ENCODE data around the gene VPS13C. TPM values are rescaled to one million over a fixed set of nuclear protein-coding genes. Genes with fewer than 3 reads are reported as not detected.

VPS13C gene
- total RNA-seq, 1 donor: 94.6 TPM

DNA sequence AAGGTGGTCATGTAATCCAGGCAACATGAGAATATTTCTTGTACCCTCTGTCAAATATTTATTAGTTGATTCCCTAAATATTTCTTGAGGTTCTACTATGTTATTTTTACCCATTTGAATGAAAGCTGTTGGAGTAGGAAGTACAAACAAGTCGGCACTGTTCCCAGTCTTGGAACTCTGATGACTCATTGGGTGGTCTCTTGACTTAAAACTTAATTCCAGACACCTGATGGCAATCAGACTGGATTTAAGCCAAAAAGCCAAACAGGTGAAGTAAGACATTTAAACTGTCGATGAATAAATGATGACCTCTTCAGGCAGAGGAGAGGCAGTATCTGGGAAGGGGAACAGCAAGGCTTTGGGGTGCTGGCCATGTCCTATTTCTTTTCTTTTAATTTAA, 29.4 kb upstream of the VPS13C start:
- TF ChIP-seq, protein P1, sequence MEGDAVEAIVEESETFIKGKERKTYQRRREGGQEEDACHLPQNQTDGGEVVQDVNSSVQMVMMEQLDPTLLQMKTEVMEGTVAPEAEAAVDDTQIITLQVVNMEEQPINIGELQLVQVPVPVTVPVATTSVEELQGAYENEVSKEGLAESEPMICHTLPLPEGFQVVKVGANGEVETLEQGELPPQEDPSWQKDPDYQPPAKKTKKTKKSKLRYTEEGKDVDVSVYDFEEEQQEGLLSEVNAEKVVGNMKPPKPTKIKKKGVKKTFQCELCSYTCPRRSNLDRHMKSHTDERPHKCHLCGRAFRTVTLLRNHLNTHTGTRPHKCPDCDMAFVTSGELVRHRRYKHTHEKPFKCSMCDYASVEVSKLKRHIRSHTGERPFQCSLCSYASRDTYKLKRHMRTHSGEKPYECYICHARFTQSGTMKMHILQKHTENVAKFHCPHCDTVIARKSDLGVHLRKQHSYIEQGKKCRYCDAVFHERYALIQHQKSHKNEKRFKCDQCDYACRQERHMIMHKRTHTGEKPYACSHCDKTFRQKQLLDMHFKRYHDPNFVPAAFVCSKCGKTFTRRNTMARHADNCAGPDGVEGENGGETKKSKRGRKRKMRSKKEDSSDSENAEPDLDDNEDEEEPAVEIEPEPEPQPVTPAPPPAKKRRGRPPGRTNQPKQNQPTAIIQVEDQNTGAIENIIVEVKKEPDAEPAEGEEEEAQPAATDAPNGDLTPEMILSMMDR (IDR thresholded peaks at IDR 0.05; ENCODE audit: insufficient read depth, low read depth, low read length): no peak
- no peak for DNase-seq (ENCODE audit: low read depth)
- H3K4me3 ChIP-seq (ENCODE audit: low read depth, low read length): no peak overlapping the region

DNA sequence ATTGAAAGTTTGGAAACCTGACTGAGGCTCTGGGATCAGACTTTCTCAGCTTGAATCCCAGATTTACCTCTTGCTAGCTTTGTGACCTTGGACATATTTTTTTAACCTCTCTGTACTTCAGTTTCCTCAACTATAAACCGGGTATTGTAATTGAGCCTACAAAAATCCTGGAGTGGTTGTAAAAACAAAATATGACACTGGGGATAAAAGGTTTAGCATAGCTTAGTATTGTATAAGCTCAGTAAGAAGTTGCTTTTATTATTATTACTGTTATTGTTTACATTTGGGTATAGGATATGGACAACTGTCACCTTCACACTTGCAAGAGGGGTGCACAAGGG, 28.1 kb upstream of the VPS13C start:
- TF ChIP-seq, protein P1 (IDR thresholded peaks at IDR 0.05; ENCODE audit: insufficient read depth, low read depth, low read length): no peak
- H3K4me3 ChIP-seq (ENCODE audit: low read depth, low read length): no peak overlapping the region
- no peak for DNase-seq (ENCODE audit: low read depth)

DNA sequence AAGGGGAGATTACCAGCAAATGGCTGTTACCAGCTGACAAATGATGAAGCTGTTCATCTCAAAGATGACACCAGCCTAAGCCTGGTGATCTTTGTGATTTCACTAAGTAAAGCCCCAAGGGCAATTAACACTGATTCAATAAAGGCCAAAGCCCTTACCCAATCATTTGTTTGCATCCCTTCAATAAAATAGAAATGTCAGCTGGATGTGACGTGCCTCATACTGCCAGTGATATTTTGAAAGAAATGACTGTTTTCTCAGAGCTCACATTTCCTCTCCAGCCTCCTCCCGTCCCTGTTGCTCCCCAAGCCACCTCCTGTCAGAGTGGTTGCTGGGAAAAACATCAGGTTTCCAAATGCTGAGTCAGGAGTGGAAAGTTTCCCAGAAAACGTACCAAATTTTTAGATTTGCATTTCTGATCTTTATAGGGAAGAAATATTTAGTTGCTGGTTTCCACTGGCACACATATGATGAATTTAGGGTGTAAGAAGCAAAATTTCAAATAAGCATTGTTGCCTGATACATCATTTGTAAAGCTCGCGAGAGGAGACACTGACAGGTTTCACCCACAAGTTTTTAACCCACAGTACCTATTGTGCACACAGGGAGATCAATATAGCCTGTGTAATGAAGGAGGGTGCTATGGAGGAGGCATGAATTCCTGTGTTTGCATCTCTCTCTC, 27.6 kb upstream of the VPS13C start:
- TF ChIP-seq, protein P1 (IDR thresholded peaks at IDR 0.05; ENCODE audit: insufficient read depth, low read depth, low read length): no peak
- peak; percentile 53 for DNase-seq (ENCODE audit: low read depth)
- H3K4me3 ChIP-seq (ENCODE audit: low read depth, low read length): no peak overlapping the region

DNA sequence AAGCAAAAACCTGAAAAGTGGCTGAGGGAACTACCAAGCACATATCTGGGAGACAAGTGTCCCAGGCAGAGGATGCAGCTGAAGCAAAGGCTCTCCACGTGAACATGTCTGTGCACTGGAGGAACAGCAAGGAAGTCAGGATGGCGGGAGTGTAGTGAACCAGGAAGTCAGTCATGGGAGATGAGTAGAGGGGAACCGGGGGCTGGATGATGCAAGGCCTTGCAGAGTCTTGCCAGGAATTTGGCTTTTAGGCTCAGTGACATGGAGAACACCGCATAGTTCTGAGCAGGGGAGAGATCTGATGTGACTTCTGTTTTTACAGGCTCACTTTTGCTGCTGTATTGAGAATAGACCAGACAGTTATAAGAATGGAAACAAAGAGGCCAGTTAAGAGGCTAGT, 25.5 kb upstream of the VPS13C start:
- TF ChIP-seq, protein P1 (IDR thresholded peaks at IDR 0.05; ENCODE audit: insufficient read depth, low read depth, low read length): no peak
- peak; percentile 11 for DNase-seq (ENCODE audit: low read depth)
- H3K4me3 ChIP-seq (ENCODE audit: low read depth, low read length): no peak overlapping the region

DNA sequence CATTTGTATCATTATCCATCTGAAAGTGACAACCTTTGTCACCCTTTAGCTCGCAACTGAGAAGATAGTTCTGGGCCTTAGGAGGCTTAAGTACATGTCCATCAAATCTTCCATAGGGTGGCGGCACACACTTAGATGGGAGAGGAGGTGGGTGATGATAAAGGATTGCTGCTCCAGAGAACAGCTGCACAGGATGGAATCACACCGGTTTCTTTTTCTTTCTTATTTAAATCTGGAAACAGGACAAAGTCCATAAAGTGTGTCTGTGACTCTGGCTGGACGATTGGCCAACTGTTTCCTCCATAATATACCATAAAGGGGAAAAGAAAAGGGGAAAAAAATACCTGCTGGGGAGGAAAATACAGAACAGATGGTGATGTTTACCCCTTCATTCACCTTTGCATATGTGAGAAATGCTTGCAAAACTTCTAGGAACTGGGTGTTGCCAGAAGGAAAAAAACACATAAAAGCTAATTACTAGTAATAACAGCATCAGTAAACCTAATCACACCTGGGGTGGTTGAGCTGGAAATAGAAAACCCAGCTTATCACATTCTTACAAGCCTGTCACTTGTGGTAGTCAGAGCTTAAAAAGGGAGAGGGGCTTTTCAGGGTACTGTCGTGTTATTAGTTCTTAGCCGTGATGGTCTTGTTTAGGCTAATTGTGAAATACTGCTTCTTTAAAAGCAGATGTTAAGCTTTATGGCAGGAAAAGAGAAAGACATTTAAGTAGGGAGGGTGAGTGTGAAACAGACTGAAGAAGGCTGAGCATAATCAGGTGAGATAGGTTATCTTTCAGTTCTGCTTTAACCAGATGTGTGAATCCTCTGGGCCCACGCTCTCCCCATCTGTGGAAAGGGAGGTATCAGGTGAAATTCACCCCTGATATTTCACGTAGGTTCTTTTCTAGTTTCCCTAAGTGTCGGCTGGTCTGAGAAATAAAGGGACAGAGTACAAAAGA, 23.2 kb upstream of the VPS13C start:
- TF ChIP-seq, protein P1 (IDR thresholded peaks at IDR 0.05; ENCODE audit: insufficient read depth, low read depth, low read length): no peak
- no peak overlapping the region for H3K4me3 ChIP-seq (ENCODE audit: low read depth, low read length)
- no peak for DNase-seq (ENCODE audit: low read depth)

DNA sequence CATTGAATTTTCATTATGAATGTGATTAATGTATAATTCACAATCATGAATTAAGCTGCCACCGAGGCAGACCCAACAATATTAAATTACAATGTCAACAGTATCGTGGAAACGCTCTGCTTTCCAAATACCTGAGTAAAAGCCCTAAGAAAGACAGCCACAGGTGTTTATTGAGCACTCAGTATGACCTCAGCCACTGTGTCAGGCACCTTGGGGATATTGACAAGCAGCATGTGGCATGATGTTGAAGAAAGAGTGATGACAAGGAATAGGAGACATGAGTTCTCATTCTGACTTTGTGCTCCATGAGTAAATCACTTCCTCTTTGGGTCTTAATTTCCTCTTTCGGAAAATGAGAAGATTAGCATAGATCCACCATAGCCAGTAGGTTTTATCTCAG, 19.3 kb upstream of the VPS13C start:
- TF ChIP-seq, protein P1 (IDR thresholded peaks at IDR 0.05; ENCODE audit: insufficient read depth, low read depth, low read length): no peak
- no peak for DNase-seq (ENCODE audit: low read depth)
- no peak overlapping the region for H3K4me3 ChIP-seq (ENCODE audit: low read depth, low read length)
